GM21723 (cell line): ENCODE data around the gene OSBPL3.
A peak's percentile ranks its signal among the peaks of the same experiment; 100 is the strongest.

Source experiments
- ATAC-seq: cut with Tn5 transposase; IDR thresholded peaks from one replicate; pipeline ENCODE4 v1.9.1; 2021; ENCODE audit warnings: mild to moderate bottlenecking, moderate library complexity; ENCODE audit not compliant: unreplicated experiment

The OSBPL3 gene

GRCh38 chr7:24868741-24869140 is 111.2 kb downstream of the OSBPL3 start:
- ATAC-seq = no peak

DNA sequence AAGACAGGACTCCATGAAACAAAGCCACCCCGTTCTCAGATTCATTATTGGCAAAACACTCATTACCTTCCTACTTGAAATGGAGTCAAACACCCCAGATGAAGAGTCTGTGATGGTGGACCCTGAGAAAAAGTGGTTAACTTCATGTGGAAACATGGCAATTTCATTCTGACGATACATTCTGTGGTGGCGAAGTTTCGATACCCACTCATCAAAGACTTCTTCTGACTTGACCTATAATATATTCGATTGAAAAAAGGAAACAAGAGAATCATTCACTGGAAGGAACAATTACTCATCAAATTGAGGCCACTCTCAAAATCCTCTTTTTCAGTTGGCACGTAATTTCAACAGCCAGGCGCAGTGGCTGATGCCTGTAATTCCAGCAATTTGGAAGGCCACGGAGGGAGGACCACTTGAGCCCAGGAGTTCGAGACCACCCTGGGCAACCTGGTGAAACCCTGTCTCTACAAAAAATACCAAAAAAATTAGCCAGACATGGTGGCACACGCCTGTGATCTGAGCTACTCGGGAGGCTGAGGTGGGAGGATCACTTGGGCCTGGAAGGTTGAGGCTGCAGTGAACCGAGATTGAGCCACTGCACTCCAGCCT is 113.9 kb downstream of the OSBPL3 start:
- no peak for ATAC-seq

- no peak for ATAC-seq
Observed at GRCh38 chr7:24864214-24864817, 115.7 kb downstream of the OSBPL3 start.

GRCh38 chr7:24863626-24864025 is 116.4 kb downstream of the OSBPL3 start:
- ATAC-seq = no peak

GRCh38 chr7:24862461-24862860 is 117.5 kb downstream of the OSBPL3 start:
- no peak for ATAC-seq

DNA sequence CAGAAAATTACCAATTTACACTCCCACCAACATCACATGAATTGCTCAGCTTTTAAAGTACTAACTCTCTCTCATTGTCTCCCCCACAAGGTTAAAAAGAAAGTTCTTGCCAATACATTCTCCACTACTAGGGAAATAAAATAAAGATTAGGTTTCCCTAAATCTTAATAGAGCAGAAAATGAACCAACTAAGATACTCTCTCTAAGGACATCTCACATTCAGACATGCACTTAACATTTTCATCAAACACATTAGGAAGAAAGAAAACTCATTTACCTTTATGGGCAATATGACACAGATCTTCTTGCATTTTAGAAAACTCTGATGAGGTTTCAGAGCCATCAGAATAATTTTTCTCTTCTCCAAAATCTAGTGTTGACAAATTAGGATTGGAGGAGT is 118.6 kb downstream of the OSBPL3 start:
- no peak for ATAC-seq

GRCh38 chr7:24860611-24861010 is 119.4 kb downstream of the OSBPL3 start:
- ATAC-seq = no peak

- ATAC-seq = no peak
Observed at GRCh38 chr7:24858108-24858977, 121.6 kb downstream of the OSBPL3 start.

DNA sequence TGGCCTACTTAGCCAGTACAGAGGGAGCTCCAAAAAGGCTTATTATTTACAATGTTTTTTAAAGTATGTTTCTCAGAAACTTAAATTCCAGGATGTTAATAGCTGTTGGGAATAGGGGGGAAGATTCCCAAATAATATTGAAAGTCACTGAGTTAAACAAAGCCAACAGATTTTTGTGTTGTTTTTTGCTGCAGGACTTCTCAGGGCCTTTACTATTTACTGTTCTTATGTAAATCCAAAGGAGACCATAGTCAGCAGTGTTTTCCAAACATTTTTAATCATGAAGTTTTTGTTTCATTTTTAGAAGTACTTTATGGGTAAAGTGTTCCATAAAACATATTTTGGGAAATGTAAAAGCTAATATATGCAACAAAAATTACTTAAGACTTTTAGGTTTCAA is 122.4 kb downstream of the OSBPL3 start:
- ATAC-seq = no peak

DNA sequence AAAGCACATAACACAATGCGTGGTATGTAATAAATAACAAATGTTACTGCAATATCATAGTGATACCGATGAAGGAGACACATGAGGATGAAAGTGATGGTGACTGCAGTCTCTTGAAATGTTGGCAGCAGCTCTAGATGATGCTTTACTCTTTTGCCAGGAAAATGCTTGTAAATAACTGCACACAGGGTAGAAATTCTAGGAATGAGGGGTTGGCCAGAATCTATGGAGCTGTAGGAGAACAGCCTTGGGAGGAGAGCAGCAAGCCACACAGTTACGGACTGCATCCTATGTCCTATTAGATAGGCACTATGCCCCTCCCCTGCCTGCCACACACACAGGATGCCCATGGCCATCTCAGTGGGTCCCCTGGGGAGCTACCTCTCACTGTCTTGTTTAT is 125.1 kb downstream of the OSBPL3 start:
- ATAC-seq = no peak

GRCh38 chr7:24851786-24852185 is 128.2 kb downstream of the OSBPL3 start:
- ATAC-seq = no peak

DNA sequence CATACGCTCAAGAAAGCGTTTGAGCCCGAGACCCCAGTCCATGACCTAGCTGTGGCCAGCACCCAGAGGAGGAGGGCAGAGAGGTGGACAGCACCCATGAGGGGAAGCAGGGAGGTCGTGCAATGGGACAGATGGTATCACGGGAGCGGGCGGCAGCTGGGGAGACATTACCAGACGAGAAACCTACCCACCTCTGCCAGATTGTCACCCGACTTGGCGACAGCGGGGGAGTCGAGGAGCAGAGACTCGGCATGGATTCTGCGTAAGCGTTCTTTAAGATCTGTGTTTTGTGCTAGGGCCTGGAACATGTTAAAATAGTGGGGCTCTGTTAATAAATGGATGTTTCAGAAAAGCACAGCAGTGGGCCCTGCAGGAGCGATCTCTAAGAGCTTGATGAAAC is 131.1 kb downstream of the OSBPL3 start:
- no peak for ATAC-seq

DNA sequence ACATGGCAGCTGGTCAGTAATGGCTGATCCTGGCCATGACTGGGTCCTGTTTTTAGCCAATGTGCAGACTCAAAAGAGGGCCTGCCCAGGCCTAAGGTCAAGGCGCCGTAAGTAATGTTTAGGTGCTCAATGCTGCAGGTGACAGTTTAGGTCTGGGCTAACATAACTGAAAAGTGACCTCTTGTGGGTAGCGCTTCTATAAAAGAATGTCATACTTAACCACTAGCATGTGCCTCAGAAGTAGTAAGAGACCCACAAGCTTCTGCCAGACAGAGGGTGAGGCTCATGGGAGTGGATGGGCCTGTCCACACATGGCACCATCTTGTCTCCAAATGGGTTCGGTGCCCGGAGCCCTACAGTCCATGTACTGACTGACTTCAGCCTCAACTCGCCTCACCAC is 132.2 kb downstream of the OSBPL3 start:
- no peak for ATAC-seq

DNA sequence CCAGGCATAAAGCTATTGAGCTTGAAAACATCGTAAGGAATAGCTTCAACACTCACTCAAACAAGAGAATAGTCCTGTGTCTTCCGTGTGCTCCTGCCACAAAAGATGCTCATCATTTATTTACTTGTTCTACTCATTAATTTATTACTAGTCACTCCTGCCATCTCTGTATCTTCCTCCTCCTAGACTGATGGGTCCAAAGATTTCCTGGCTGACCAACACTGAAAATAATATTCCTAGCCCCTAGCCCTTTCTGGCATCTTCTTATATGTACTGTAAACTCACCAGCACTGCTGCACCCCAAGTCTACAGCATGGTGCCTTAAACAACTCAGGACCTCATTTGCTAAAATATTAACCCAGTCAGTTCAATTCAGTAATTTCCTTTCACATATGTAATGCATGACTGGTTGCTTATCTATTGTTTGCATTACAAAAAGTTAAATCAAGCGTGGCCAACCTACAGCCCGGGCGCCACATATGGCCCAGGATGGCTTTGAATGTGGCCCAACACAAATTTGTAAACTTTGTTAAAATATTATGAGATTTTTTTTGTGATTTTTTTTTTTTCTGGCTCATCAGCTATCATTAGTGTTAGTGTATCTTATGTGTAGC is 136.1 kb downstream of the OSBPL3 start:
- no peak for ATAC-seq

DNA sequence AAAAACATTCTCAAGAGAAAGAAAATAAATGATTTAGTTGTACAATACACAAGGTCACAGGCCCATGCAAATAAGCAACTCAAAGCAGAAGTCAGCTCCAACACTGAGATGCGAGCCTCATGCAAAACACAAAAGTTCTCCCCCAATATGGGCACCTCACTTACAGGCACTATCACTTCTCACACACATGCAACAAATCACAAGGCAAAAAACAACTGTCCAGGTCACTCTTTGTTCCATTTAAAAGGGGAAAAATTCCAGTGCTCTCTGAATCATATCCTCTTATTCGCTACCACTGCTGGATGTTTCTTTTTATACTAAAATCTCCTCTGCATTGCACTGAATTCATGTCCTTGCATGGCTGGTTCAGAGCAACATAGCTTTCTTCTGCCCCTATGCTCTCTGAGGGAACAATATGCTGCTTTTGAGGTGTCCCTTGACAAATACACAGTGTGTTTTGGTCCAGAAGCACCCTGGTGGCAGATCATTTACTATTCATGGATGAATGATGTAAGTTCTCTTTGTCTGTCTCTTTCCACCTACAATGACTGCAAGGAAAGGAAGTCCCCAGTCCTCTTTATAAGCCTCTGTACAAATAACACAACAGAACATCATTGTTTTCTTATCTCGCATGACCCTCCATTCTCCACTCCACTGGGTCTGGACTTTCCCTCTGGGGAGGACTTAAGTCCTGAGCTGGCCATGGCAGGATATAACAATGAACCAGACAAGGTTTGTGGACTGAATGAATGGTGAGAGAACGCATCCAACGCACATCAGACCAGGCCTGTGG is 137.3 kb downstream of the OSBPL3 start:
- peak; percentile 58 for ATAC-seq

DNA sequence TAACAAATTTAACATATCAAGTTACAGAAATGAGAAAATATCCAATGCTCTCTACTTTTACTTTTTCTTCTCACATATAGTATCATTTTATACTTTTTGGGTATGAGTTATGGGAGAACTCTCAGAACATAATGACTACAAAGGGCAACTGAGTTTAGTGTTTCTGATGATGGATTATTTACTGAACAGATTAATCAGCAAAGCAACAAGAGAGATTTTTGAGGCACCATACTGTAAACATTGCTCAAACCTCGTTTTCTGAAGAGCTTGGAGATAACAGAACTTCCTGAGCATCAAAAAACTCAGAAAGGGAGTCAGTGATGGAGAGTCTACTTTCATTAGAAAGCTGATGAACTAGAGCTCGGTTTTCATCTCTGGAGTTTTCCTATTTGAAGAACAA is 137.9 kb downstream of the OSBPL3 start:
- ATAC-seq = no peak

- no peak for ATAC-seq
Observed at GRCh38 chr7:24840563-24840962, 139.4 kb downstream of the OSBPL3 start.

DNA sequence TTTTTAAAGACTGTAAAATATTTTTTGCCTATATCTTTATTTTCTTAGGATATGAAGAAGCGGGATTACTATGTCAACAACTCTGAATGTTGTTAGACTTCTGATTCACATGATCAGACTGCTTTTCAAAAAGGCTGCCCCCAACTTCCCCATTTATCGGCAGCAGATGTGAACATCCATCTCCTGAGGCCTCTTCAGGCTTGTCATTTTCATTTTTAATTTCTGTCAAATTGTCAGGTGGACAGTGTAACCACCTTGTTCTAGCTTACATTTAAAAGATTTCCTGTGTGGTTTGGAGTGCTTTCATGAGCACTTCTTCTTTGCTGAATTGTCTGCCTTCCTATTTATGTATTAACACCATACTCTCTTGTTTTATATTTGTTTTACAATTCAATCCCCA is 143.9 kb downstream of the OSBPL3 start:
- ATAC-seq = peak; percentile 84

DNA sequence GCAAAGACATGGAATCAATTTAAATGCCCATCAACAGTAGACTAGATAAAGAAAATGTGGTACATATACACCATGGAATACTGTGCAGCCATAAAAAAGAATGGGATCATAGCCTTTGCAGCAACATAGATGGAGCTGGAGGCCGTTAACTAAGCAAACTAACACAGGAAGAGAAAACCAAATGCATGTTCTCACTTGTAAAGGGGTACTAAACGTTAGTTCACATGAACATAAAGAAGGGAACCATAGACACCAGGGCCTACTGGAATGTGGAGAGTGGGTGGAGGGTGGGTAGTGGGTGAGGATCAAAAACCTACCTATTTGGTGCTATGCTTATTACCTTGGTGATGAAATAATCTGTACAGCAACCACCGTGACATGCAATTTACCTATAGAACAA is 144.3 kb downstream of the OSBPL3 start:
- ATAC-seq = peak; percentile 18

DNA sequence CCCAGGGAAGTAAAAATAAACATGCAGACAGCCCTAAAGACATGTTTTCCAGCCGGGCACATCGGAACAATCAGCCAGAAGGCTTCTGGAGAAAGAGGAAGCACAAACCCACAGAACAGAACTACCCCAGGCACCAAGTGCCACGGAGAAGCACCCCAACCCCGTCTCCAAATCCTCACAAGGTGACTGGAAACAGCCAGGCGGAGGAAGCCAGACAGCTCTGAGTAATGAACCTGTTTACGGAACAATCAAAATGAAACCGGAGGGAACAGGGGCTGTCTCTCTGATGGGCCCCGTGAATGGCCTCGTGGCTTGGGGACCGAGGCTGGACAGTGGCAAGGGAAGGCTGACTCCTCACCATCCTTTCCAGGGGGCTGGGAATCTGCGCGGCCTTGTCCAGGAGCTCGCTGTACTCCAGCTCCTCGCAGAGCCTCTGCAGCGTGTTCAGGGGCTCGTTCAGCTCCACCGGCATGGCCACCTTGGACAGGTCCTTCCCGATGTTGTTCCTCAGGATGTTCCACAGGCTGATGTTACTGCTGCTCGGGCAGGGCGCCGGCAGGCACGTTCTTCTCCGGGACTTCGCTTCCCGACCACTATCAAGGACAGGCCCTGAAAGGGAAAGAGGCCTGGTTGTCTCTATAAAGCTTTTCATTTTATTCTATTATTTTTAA is 145.7 kb downstream of the OSBPL3 start:
- ATAC-seq = peak; percentile 51
